ENCODE results near the gene PHAX. TPM values are rescaled to one million over a fixed set of nuclear protein-coding genes. Genes with fewer than 3 reads are reported as not detected.
"Not testable (repeated sequence)": the region's sequence is repeated elsewhere in the genome, so short reads cannot be mapped to it uniquely, and the experiment has no call there.

The PHAX gene
- total RNA-seq, 1 experiment from 2014 or later: 75.1 TPM

DNA sequence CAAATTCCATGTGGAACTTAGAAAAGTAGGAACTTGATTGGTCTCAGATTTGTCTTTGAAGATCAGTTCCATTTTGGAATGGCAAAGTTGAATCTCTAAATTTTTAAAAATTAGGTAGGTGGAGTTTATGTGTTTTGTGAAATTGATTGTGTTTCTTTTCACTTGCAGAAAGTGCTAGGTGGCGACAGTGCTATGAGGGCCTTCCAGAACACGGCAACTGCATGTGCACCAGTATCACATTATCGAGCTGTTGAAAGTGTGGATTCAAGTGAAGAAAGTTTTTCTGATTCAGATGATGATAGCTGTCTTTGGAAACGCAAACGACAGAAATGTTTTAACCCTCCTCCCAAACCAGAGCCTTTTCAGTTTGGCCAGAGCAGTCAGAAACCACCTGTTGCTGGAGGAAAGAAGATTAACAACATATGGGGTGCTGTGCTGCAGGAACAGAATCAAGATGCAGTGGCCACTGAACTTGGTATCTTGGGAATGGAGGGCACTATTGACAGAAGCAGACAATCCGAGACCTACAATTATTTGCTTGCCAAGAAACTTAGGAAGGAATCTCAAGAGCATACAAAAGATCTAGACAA, 2.8 kb downstream of the PHAX start:
- no peak for DNase-seq (ENCODE audit: low spot score)

DNA sequence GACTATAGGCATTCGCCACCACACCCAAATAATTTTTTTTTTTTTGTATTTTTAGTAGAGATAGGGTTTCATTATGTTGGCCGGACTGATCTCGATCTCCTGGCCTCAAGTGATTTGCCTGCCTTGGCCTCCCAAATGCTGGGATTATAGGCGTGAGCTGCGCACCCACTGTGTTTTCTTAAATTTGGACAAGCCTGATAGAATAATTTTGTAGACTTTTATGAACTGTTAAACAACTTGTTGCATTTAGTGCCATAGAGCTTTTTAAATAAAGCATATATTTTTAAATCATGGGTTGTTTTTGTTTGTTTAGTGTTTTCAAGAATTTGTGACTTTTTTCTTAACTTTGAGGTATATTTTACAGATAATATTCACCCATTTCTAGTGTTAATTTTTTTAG, 4.8 kb downstream of the PHAX start:
- DNase-seq (ENCODE audit: low spot score): no peak

- no peak for DNase-seq (ENCODE audit: low spot score)
These were observed 9.4 kb downstream of the PHAX start for GRCh38 chr5:126610160-126610559.

DNA sequence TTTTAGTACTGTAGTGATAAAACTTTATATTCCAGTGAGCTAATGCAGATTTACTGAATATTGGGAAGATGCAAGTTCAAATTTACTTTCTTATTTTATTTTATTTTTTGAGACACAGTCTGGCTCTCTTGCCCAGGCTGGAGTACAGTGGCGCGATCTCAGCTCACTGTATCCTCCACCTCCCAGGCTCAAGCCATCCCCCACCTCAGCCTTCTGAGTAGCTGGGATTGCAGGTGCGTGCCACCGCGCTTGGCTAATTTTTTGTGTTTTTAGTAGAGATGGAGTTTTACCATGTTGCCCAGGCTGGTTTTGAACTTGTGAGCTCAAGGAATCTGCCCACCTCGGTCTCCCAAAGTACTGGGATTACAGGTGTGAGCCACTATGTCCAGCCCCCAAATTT, 9.9 kb downstream of the PHAX start:
- DNase-seq (ENCODE audit: low spot score): no peak

DNA sequence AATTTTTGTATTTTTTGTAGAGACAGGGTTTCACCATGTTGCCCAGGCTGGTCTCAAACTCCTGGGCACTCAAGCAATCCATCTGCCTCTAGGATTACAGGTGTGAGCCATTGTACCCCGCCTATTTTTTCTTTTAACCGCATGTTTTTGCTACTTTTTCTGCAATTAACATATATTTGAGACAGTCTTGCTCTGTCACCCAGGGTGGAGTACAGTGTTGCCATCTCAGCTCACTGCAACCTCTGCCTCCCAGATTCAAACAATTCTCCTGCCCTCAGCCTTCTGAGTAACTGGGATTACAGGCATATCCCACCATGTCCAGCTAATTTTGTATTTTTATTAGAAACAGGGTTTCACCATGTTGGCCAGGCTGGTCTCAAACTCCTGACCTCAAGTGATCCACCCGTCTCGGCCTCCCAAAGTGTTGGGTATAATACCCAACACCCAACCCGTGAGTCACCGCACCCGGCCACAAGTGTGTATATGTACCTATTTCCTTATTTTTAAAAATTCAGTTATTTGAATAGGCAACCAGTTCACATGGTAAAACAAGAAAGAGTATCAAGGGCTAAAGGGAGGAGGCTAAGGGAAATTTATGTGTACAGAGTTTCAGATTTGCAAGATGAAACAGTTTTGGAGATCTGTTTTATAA, 13.3 kb downstream of the PHAX start:
- DNase-seq (ENCODE audit: low spot score): no peak

DNA sequence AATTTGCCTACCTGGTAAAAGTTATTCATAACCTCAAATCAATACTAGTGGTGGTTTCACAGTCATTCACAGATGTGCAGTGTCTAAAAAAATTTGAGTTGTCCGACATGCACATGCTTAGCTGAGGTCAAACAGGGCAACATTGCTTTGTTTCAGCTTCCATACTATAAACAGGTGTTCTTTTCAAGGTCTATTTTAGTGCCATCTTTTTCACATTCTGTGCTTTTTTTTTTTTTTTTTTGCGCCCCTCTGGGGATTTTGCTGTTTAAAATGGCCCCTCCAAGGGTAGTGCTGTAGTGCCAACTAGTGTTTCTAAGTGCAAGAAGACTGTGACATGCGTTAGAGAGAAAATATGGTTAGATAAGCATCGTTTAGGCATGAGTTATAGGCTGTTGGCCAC, 14.5 kb downstream of the PHAX start:
- no peak for DNase-seq (ENCODE audit: low spot score)

- DNase-seq (ENCODE audit: low spot score): not testable (repeated sequence)
These were observed 16.9 kb downstream of the PHAX start for GRCh38 chr5:126617603-126618002.

- no peak for DNase-seq (ENCODE audit: low spot score)
These were observed 19.0 kb downstream of the PHAX start for GRCh38 chr5:126619781-126620180.

DNA sequence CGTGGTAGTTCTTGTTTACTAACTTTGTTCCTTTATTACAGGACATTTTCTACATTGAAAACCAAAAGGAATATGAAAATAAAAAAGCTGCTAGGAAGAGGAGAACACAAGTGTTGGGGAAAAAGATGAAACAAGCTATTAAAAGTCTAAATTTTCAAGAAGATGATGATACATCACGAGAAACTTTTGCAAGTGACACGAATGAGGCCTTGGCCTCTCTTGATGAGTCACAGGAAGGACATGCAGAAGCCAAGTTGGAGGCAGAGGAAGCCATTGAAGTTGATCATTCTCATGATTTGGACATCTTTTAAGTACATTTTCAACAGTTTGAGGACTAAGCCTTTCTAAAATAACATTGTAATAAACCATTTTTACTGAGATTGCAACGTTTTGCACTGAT, 23.8 kb downstream of the PHAX start:
- DNase-seq (ENCODE audit: low spot score): peak; percentile 47

DNA sequence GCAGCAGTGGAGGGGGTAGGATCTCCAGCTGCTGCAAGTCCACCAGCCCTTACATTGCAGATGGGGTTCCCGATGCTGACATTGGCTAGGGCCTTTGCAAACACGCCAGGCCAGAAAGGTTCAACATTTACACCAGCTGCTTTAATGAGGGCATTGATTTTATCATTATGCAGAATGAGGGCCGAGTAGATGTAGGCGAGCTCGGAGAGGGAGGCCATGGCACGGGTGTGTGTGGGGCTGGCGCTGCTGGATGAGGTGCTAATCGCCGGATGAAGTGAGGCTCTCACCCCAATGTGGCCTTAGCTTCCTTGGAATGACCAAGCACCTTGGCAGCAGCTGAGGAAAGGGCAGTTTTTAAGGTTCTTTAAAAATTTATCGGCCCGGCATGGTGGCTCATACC, 27.4 kb downstream of the PHAX start:
- DNase-seq (ENCODE audit: low spot score): no peak

GRCh38 chr5:126631920-126632319, 31.2 kb downstream of the PHAX start:
- DNase-seq (ENCODE audit: low spot score): peak; percentile 14

DNA sequence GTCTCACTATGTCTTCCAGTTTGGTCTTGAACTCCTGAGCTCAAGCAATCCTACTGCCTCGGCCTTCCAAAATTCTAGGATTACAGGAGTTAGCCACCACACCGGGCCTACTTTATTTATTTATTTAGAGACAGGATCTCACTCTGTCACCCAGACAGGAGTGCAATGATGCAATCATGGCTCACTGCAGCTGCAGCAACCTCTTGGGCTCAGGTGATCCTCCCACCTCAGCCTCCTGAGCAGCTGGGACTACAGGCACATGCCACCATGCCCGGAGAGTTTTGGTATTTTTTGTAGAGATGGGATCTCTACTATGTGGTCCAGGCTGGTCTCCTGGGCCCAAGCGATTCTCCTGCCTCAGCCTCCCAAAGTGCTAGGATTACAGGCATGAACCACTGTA, 32.8 kb downstream of the PHAX start:
- DNase-seq (ENCODE audit: low spot score): no peak

GRCh38 chr5:126635585-126635984, 34.8 kb downstream of the PHAX start:
- DNase-seq (ENCODE audit: low spot score): no peak

- DNase-seq (ENCODE audit: low spot score): no peak
These were observed 36.2 kb downstream of the PHAX start for GRCh38 chr5:126636956-126637355.

- no peak for DNase-seq (ENCODE audit: low spot score)
These were observed 40.1 kb downstream of the PHAX start for GRCh38 chr5:126640866-126641265.

DNA sequence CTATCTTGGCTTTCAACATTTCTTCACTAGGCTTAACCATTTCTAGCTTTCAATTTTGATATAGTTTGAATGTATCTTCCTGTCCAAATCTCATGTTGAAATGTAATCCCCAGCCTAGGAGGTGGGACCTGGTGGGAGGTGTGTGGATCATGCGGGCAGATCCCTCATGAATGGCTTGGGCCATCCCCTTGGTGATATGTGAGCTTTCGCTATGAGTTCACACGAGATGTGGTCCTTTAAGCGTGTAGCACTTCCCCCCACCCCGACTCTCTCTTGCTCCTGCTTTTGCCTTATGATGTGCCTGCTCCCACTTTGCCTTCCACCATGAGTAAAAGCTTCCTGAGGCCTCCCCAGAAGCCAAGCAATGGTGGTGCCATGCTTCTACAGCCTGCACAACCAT, 40.6 kb downstream of the PHAX start:
- no peak for DNase-seq (ENCODE audit: low spot score)

DNA sequence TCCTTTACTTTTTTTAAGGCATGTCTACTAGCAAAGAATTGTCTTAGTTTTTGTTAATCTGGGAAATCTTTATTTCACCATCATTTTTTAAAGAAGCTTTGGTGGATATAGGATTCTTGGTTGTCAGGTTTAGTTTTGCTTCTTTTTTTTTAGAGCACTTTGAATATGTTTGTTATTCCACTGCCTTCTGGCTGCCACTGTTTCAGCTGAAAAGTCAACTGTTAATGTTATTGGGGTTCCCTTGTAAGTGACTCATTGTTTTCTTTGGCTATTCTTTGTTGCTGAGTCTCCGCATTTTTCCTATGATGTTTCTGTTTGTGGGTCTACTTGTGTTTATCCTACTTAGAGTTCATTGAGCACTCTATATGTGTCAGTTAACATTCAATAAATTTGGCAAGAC, 44.4 kb downstream of the PHAX start:
- DNase-seq (ENCODE audit: low spot score): no peak

DNA sequence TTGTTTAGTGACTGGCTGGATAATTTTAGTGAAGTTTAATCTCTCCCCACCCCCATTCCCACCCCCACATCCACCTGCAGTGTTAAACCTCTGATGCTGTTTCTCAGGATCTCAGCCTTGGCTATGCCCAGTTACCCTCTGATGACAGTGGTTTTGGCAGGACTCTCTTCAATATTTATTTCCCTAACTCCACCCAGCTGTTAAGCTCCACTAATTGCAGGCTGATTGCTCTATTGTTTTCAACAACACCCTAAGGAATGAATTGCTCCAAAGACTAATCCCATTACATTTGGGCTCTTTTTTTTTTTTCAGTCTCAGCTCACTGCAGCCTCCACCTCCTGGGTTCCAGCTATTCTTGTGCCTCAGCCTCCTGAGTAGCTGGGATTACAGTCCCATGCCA, 46.3 kb downstream of the PHAX start:
- no peak for DNase-seq (ENCODE audit: low spot score)

DNA sequence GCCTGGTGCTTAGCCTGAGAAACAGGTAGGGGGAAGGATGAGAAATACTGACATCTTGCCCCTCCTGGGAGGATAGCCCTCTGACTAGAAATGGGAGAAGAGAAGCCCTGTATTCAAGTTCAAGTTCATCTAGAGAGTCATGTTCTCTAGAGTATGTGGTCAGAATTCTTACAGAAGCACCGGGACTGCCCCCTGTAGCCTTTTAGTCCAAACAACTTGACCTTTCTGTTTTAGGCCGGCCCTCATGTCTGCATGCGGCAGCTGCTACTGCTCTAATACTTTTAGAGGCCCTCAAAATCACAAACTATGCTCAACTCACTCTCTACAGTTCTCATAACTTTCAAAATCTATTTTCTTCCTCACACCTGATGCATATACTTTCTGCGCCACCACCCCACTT, 47.7 kb downstream of the PHAX start:
- no peak for DNase-seq (ENCODE audit: low spot score)

- not testable (repeated sequence) for DNase-seq (ENCODE audit: low spot score)
These were observed 48.3 kb downstream of the PHAX start for GRCh38 chr5:126649057-126649456.

GRCh38 chr5:126649709-126650108, 49.0 kb downstream of the PHAX start:
- not testable (repeated sequence) for DNase-seq (ENCODE audit: low spot score)

DNA sequence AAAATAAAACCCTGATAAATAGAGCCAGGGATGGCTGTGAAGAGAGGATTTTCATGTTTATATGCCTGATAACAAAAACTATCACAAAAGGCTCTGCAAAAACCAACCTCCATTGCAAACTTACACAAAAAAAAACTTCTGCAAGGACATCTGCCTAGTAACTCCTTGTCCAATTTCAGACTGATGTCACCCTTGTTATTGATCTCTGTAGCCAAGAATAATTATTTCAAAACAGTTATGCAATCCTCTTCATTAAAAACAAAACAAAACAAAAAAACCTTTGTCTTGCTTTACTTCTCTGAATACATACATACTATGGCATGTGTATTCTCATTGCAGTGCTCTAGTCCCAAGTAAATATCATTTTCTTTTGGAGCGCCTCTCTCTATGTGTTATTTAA, 49.7 kb downstream of the PHAX start:
- DNase-seq (ENCODE audit: low spot score): no peak

DNA sequence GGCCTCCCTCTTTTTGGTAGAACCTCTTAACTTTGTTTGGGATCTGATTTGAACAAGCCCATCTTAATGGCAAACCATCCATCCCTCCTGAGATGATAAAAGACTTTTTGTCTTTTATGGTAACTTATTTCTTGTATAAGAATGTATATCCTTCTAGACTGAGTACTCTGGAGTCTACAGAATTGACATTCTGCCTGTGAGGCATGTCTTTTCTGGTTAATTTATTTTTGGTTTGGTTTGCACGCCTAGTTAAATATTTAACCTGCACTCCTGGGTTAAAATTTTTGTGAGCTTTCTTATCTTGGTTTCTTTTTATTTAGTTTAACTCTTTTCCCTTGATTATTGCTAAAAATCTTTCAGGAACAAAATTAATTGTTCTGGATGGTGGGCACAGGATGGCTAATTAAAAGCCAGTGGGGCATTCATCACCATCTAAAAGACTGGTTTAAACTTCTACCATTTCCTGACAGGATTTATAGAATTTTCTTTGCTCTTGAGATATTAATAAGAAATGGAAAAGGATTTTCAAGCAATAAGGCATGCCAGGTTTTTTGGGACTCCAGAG, 50.3 kb downstream of the PHAX start:
- no peak for DNase-seq (ENCODE audit: low spot score)
